Activated CD4-positive, alpha-beta T cell treated with anti-CD3 and anti-CD28 coated beads, Interleukin-10, Interleukin-2, amounts not matched to agents 100 ng/mL and 50 ng/mL, durations not matched to agents 16 hours and 8 hours (primary cell): ENCODE measurements around the gene SLC47A1.
"Not testable (repeated sequence)": the region's sequence is repeated elsewhere in the genome, so short reads cannot be mapped to it uniquely, and the experiment has no call there.

Experiments used
- DNase-seq: peaks from one replicate; pipeline ENCODE4 v3.0.0-alpha.2; 2020

SLC47A1 gene

GRCh38 chr17:19561697-19562318, 28.2 kb downstream of the SLC47A1 start:
- no peak for DNase-seq

GRCh38 chr17:19565817-19566575, 32.3 kb downstream of the SLC47A1 start:
- DNase-seq: no peak

GRCh38 chr17:19567216-19568015, 33.8 kb downstream of the SLC47A1 start:
- DNase-seq: no peak

- DNase-seq: no peak
These were observed 34.3 kb downstream of the SLC47A1 start for GRCh38 chr17:19568016-19568350.

- DNase-seq: no peak
These were observed 36.3 kb downstream of the SLC47A1 start for GRCh38 chr17:19569785-19570543.

- no peak for DNase-seq
These were observed 36.9 kb downstream of the SLC47A1 start for GRCh38 chr17:19570544-19571062.

GRCh38 chr17:19573075-19573474, 39.4 kb downstream of the SLC47A1 start:
- DNase-seq: no peak

- DNase-seq: no peak
These were observed 41.3 kb downstream of the SLC47A1 start for GRCh38 chr17:19574956-19575355.

GRCh38 chr17:19578545-19578944, 44.9 kb downstream of the SLC47A1 start:
- no peak for DNase-seq

GRCh38 chr17:19579192-19579761, 45.6 kb downstream of the SLC47A1 start:
- DNase-seq: no peak

GRCh38 chr17:19579867-19580565, 46.4 kb downstream of the SLC47A1 start:
- DNase-seq: no peak

- not testable (repeated sequence) for DNase-seq
These were observed 46.9 kb downstream of the SLC47A1 start for GRCh38 chr17:19580566-19580920.

- not testable (repeated sequence) for DNase-seq
These were observed 48.5 kb downstream of the SLC47A1 start for GRCh38 chr17:19582152-19582551.

GRCh38 chr17:19583871-19584270, 50.2 kb downstream of the SLC47A1 start:
- DNase-seq: no peak

- no peak for DNase-seq
These were observed 56.8 kb downstream of the SLC47A1 start for GRCh38 chr17:19590451-19590850.

GRCh38 chr17:19590912-19591551, 57.4 kb downstream of the SLC47A1 start:
- DNase-seq: no peak

GRCh38 chr17:19592316-19592715, 58.7 kb downstream of the SLC47A1 start:
- DNase-seq: no peak

GRCh38 chr17:19596869-19597268, 63.2 kb downstream of the SLC47A1 start:
- DNase-seq: no peak

- no peak for DNase-seq
These were observed 76.7 kb downstream of the SLC47A1 start for GRCh38 chr17:19610311-19610710.

- DNase-seq: no peak
These were observed 77.2 kb downstream of the SLC47A1 start for GRCh38 chr17:19610879-19611278.

- DNase-seq: no peak
These were observed 80.3 kb downstream of the SLC47A1 start for GRCh38 chr17:19613979-19614378.
